Ishikawa (cell line): ENCODE results near the gene NUMB.

Source experiments
- CEBPB ChIP-seq: IDR thresholded peaks from 2 replicates; pipeline ENCODE4 v1.6.1; 2012
- CREB1 ChIP-seq: IDR thresholded peaks from 2 replicates; pipeline ENCODE4 v1.6.1; 2012; ENCODE audit warnings: low read depth
- EGR1 ChIP-seq: IDR thresholded peaks from 2 replicates; pipeline ENCODE4 v1.6.1; 2012
- EP300 ChIP-seq: IDR thresholded peaks from 2 replicates; pipeline ENCODE4 v1.6.1; 2012; ENCODE audit warnings: borderline replicate concordance
- FOXM1 ChIP-seq: IDR thresholded peaks from 2 replicates; pipeline ENCODE4 v1.6.1; 2012; ENCODE audit warnings: low read depth, borderline replicate concordance
- MAX ChIP-seq: IDR thresholded peaks from 2 replicates; pipeline ENCODE4 v1.6.1; 2012
- NFIC ChIP-seq: IDR thresholded peaks from 2 replicates; pipeline ENCODE4 v1.6.1; 2012
- RAD21 ChIP-seq: IDR thresholded peaks from 2 replicates; pipeline ENCODE4 v1.6.1; 2012; ENCODE audit warnings: low read depth
- REST ChIP-seq: IDR thresholded peaks from 2 replicates; pipeline ENCODE4 v1.6.1; 2012; ENCODE audit warnings: low read depth, mild to moderate bottlenecking
- TAF1 ChIP-seq: IDR thresholded peaks from 2 replicates; pipeline ENCODE4 v1.6.1; 2012; ENCODE audit warnings: low read depth, mild to moderate bottlenecking
- TEAD4 ChIP-seq: IDR thresholded peaks from 2 replicates; pipeline ENCODE4 v1.6.1; 2012
- YY1 ChIP-seq: IDR thresholded peaks from 2 replicates; pipeline ENCODE4 v1.6.1; 2012; ENCODE audit warnings: low read depth

- no peak for TF ChIP-seq CREB1
- TF ChIP-seq EP300: no peak
- no peak for TF ChIP-seq REST
- TF ChIP-seq TEAD4: no peak
- TF ChIP-seq FOXM1: no peak
- TF ChIP-seq EGR1: no peak
- TF ChIP-seq CEBPB: no peak
- no peak for TF ChIP-seq MAX
- no peak for TF ChIP-seq RAD21
- no peak for TF ChIP-seq TAF1
- TF ChIP-seq NFIC: no peak
- TF ChIP-seq YY1: no peak
Measured at GRCh38 chr14:73307261-73307660, 151.1 kb downstream of the NUMB start.
